ENCODE results near the gene STXBP5.
"Not testable (repeated sequence)": the region's sequence is repeated elsewhere in the genome, so short reads cannot be mapped to it uniquely, and the experiment has no call there.

STXBP5 gene

DNA sequence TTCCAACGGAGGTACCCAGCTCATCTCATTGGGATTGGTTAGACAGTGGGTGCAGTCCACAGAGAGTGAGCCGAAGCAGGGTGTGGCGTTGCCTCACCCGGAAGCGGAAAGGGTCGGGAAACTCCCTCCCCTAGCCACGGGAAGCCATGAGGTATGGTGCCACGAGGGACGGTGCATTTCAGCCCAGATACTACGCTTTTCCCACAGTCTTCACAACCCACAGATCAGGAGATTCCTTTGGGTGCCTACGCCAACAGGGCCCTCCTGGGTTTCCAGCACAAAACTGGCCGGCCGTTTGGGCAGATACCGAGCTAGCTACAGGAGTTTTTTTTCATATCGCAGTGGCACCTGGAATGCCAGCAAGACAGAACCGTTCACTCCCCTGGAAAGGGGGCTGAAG lies 46.9 kb downstream of the STXBP5 start:
- DNase-seq, result no peak

DNA sequence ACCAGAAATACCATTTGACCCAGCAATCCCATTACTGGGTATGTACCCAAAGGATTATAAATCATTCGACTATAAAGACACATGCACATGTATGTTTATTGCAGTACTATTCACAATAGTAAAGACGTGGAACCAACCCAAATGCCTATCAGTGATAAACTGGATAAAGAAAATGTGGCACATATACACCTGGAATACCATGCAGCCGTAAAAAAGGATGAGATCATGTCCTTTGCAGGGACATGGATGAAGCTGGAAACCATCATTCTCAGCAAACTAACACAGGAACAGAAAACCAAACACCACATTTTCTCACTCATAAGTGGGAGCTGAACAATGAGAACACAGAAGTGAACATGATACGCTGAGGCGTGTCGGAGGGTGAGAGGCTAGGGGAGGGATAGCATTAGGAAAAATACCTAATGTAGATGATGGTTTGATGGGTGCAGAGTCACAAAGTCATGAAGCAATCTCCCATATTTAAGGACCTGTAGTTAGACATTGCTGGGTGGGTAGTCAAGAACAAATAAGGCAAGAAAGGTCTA lies 50.8 kb downstream of the STXBP5 start:
- DNase-seq, result not testable (repeated sequence)

DNA sequence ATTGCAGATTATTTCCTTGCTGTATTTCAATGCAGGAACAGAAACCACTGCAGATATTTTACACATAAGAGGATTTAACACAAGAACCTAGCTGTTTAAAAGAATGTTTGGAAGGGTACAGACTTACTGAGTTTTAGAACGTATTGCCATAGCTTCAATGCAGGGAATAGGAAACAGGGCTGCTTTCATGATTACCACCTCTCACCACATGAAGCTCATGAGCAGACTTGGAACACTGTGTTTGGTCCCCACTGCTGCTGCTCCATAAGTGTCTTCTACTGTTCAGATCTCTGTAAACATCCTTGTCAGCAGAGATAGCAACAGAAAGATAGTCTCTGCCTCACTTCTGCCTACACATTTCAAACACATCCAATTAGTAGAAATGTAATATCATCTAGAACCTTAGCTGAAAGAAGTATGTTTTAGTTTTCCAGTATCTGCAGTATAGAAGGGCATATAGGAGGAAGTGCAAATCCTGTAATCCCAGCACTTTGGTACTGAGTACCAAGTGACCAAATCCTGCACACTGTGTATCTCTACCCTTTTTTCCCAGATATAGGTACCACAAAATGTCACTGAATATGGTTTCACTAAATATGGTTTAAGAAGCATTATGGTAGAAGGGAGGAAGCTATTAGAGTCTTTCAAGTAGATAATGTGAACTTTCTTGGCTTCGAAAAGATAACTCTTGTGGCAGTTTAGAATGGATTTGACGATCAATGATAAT lies 51.9 kb downstream of the STXBP5 start:
- DNase-seq, result no peak

DNA sequence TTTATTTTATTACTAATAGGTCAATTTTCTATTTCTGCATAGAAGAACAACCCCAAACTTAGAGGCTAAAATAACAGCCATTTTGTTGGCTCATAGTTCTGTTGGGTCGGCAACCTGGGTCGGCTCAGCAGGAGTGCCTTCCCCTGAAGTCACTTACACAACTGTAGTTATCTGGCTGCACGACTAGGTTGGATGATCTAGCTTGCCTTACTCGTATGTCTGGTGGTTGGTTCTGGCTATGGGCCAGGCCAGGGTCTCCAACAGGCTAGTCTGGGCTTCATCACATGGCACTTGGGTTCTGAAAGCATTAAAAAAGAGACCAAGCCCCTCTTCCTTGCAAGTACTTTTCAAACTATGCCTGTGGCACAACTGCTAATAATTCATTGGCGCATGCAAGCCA lies 53.5 kb downstream of the STXBP5 start:
- no peak for DNase-seq

DNA sequence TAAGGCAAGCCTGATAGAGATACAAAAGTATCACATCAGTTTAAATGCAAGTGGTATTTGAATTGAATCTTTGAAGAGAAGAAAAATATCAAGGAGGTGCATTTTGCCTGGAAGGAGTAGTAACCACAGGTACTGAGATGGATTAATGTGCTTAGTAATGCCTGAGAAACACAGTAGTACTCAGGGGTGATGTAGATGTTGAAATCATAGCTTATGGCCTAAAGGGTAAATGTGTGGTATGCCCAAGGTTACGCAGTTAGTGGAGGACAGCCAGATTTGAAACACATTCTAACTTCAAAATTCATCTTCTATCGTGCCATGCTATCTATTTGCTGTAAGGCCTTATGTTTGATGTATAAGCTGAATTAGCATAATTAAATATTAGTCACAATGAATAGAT lies 55.9 kb downstream of the STXBP5 start:
- DNase-seq, result no peak

DNA sequence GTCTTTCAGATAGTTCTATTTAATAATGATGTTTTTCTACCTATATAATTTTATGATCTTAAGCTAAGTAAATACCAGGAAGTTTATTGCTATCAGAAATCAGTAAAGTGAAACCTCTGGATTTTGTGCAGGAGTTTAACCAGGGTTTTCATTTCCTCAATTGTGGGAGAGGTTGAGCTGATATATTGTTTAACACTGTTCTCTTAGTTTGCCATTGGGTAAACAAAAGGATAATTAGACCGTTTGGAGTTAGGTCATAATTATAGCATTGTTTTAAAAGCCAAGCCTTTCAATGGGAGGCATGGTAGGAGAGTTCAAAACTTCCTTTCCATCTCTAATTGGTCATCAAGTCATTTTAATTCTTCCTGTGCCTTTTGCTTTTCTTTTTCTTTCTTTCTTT lies 58.7 kb downstream of the STXBP5 start:
- no peak for DNase-seq

DNA sequence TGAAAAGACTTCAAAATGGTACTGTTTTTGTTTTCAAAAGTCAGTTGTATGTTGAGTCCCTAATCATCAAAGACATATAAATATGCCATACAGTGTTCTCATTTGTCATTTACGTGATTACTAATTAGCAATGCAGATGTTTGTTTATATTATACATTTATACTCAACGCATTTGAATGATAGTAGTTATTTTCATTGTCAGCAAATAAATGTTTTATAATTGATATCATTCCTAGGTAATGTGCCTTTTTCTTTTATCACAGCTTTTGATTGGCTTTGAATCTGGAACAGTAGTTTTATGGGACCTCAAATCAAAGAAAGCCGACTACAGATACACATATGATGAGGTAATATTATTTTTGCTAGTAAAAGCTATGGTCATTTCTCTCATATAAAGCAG lies 62.6 kb downstream of the STXBP5 start:
- DNase-seq, result no peak

DNA sequence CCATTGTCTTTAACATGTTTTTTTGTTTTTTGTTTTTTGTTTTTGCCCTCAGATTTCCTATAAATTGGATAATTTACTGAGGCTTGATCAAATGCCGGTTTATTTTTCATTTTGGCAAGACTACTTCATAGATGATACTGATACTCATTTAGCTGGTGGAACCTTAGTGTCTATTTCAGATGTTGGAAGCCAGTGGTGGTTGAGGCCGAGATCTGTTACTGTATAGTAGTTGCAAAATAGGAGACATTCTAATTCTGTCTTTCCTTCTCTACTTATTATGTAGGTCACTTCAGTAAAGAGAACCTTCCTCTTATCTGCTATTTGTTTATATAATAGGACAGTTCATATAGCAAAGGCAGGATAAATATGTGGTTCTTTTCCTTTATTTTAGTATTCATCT lies 63.4 kb downstream of the STXBP5 start:
- DNase-seq, result no peak

DNA sequence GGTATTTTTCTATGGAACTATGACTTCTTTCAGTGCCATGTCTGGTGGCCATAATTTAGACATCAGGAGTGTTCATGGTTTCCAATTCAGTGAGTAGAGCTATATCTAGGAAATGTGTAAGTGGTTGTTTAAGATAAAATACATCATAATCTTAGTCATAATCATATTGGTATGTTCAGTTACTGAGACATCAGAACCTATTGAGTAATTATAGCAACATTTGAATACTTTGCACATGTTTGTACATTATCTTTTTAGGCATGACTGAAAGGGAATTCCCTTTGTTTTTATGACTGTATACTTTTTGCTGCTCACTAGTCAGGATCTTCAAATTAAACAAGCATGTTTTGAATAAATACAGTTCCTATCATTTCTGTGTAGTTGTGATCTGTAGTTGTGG lies 64.0 kb downstream of the STXBP5 start:
- no peak for DNase-seq

DNA sequence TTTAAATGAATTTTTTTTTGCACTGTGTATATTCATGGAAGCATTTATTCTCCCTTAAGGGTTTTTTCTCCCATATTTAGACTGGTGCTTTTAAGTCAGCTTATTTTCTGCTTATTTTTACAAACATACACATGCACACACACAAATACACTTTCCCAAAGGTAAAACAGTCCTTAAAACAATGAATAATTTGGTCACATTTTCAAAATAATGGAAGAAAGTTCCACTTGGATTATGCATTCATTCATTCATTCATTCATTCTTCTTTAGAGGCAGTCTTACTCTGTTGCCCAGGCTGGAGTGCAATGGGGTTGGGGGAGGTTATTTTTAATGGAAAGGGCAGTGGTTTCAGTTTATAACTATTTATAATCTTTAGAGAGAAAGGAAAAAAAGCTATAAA lies 69.8 kb downstream of the STXBP5 start:
- DNase-seq, result no peak

DNA sequence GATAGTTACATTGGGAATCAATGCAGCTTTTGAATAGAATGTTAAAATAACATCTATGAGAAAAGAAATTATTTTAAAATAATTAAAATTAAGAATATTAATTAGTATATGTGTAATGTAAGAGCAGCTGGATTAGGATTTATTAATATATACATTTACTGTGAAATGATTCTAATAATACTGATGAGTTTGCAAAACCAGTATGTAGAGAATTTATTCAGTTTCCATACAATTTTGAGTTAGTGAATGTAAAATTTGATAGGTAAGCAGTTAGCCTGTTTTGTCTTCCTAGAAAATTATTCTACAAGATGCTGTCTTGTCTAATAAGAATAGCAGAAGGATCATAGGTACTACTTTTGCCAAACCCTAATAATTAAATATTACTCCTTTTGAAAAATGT lies 70.6 kb downstream of the STXBP5 start:
- DNase-seq, result no peak

DNA sequence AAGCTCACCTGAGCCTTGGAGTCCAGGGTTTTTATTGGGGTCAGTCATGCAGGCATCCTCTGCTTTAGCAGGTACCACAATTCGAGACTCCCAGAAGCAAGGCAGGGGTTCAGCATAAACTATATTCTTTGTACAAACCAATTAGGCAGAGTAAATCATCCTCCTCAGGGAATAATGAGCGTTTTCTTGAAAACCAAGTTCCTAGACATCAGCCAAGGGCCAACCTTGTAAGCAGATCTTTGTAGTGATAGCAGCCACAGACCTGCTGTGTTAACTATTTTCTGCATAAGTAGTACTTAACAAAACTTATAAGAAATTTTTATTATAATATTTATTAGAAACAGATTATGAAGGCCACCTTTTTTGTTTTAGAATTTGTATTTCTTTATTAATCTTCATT lies 74.7 kb downstream of the STXBP5 start:
- DNase-seq, result no peak

DNA sequence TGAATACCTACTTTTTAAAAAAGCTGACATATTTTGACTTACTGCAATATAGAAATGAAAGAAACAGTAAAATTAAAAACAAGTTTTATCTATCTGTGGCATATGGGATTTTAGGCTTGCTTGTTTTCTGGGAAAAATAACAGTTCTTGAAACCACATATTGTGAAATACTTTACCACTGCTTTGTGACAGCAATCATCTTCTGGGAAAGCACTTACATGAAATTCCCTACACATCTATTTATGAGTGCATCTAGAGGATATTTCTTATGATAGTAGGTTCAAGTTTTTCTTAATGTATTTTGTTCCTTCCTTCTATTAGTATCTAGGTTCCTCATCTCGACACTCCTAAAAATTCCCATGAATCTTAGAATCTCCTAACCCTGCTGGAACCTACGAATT lies 75.2 kb downstream of the STXBP5 start:
- DNase-seq, result no peak

DNA sequence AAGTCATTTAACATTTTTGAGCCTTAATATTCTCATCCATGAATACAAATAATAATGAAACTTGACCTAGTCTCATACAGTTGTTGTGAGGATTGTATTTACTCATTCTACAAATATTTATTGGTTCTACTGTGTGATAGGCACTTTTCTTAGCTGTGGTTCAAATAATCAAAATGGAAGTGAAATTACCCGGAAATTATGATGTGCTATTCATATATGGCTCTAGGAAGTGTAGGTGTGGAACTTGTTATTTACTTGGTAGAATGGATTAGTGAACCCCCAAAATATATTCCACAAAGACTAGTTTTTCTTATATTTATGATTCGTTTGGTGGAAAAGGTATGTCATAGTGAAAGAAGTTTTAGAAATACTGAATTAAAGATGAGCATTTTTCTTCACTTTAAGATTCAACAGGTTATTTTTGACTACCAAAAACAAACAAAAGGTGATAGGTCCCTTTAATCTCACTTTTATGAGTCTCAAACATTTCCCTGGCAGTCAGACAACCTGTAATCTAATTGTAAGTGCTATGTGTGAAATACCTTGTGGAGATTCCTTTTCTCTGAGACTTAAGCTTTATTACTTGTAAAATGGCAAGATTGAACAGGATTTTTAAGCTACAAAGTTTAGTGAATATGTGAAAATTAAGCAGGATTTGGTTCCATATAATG lies 77.8 kb downstream of the STXBP5 start:
- no peak for DNase-seq

DNA sequence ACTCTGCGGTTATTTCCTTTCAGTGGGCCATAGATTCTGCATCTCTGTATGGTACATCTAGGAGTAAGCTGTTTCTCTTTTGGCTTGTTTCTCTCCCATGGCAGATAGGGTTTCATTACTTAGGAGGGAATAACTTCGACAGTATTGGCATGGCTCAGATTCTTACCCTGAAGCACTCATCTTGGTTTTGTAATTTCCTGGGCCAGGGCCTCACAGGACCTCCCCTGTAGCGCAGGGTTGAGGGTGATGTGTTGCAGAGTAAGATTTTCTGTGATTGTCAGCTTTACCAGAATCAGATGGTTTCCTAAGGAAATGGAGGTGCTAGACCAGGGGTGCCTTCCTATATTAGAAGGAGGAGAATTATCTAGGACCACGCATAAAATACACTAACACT lies 78.3 kb downstream of the STXBP5 start:
- DNase-seq, result no peak

DNA sequence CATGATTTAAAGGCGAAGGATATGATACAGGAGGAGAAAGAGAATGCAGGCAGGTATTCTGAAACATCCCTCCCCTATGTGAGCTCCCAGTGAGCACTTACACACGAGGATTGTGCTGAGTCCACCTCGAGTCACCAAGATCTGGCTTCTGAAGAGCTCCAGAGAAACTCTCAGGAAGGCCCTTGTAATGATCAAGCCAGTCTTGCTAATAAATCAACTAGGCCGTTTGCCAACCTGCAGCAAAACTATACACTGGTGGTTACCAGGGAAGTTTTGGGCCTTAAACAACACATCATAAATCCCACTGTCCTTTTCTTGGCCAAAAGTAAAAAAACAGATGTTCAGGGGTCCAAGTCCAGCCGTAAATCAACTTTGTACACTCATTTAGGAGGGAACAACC lies 79.2 kb downstream of the STXBP5 start:
- DNase-seq, result no peak

DNA sequence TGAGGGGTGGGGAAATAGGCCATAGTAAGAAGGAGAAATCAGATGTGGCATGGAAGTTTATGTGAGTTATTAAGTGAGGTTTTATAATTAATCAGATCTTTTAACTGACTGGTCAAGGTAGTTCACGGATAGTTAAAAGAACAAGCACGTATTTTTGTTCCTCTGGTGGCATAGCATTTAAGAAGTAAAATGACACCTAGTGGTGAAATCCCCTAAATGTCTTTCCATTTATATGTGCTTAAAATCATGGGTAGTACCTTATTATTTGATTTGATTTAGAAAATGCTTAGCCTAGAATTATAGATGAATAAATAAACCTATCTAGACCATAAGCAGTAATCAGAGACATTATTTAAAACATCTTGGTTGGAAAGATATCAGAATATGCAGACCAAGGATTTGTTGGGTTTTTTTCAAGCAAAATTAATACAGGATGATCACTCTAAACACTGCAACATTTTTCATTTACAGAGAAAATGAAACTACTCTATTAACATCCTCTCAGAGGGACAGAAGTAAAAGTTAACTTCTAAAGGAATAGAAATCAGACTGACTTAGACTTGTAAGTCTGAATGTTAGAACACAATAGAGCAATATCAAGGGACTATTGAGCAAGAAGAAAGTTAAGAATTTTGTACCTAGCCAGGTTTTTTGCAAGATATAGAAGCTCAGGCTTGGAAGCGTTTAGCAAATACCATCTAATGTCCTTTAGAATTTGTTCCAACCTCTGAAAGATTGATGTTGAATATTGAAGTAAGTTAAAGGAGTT lies 81.1 kb downstream of the STXBP5 start:
- peak in 1 of 2 donors; percentile 69 for DNase-seq

DNA sequence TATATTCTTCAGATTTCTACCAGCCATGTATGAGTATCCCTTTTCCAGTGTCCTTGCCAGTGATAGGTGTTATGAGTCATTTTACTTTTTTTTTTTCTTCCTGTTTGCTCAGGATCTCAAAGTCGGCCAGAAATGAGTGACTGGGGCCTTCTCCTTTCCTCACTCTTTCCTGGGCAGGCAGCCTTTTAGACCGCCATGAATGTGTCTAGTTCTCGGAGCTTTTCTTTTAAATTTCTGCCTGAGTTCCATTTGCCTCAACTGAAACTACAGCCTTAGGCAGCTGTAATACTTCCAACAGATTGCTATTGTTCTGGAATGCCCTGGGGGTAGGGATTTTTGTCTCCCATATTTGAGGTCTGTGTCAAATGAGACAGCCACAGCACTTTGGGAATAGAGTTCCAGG lies 83.7 kb downstream of the STXBP5 start:
- DNase-seq, result no peak

DNA sequence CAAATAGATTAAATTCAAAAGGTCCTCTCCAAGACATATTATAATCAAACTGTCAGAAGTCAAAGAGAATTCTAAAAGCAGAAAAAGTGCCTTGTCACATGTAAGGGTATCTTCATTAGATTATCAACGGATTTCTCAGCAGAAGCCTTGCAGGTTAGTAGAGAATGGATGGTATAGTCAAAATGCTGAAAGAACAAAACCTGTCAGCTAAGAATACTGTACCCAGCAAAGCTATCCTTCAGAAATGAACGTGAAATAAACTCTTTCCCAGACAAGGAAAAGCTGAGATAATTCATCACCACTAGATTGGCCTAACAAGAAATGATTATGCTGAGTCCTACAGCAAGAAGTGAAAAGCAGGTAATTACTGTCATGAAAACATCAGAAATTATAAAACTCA lies 92.9 kb downstream of the STXBP5 start:
- no peak for DNase-seq

DNA sequence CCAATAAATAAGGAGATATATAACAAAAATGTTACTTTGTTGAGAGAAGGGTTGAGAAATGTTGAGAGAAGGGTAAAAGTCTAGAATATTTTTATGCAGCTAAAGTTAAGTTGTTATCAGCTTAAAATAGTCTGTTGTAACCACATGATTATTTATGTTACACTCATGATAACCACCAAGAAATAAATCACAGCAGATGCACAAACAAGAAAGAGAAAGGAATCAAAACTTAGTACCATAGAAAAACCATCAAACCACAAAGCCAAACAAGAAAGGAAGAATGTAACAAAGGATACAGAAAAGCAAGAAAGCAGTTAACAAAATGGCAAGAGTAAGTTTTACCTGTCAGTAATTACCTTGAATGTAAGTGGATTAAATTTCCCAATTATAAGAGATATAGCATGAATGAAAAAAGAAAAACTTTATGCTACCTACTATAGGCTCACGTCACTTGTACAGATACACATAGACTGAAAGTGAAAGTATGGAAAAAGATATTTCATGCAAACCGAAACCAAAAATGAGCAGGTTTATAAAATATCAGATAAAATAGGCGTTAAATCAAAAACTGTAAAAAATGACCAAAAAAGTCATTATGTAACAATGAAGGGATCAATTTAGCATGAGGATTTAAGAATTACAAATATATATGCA lies 93.6 kb downstream of the STXBP5 start:
- no peak for DNase-seq

DNA sequence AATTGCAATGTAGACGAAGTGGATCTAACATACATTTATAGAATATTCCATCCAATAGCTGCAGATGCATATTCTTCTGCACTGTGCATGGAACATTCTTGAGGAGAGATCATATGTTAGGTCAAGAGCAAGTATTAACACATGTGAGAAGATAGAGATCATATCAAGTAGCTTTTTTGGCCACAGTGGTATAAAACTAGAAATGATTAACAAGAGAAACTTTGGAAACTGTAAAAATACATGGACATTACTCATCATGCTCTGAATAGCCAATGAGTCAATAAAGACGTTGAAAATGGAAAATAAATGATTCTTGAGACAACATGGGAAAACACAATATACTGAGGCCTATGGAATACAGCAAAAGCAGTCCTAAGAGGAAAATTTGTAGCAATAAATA lies 94.2 kb downstream of the STXBP5 start:
- DNase-seq, result no peak

DNA sequence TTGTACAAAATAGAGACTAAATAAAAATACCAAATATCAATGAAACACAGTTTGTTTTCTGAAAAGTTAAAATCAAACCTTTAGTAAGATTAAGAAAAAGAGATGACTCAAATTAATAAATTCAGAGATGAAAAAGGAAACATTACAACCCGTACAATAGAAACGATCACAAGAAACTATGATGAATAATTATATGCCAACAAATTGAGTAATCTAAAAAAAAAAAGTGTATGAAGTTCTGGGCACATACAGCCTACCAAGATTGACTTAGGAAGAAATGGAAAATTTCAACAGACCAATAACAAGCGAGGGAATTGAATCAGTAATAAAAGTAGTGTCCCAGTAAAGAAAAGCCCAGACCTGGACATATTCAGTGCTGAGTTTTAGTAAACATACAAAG lies 94.8 kb downstream of the STXBP5 start:
- no peak for DNase-seq

DNA sequence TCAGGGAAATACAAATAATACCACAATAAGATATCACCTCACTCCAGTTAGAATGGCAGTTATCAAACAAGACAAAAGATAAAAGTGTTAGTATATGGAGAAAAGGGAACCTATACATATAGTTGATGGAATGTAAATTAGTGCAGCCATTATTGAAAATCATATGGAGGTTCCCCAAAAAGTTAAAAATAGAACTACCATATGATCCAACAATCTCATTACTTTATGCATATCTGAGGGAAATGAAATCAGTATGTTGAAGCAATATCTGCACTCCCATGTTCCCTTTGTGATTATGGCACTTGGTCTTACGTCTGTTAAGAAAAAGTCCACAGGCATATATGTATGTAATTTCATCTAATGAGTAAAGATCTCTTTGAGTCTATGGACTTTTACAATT lies 96.9 kb downstream of the STXBP5 start:
- DNase-seq, result no peak
